GM20431 (cell line): ENCODE results near the gene CLEC2A.
"Not testable (repeated sequence)": the region's sequence is repeated elsewhere in the genome, so short reads cannot be mapped to it uniquely, and the experiment has no call there.

Experiments
- in situ Hi-C: fragments of 300-500 bp; cut with MseI, MboI; formaldehyde crosslinking; loops from one replicate; pipeline ENCODE4 v1.15.0; 2020; ENCODE audit warnings: low sequenced_read_pairs; ENCODE audit not compliant: unreplicated experiment

Gene CLEC2A

DNA sequence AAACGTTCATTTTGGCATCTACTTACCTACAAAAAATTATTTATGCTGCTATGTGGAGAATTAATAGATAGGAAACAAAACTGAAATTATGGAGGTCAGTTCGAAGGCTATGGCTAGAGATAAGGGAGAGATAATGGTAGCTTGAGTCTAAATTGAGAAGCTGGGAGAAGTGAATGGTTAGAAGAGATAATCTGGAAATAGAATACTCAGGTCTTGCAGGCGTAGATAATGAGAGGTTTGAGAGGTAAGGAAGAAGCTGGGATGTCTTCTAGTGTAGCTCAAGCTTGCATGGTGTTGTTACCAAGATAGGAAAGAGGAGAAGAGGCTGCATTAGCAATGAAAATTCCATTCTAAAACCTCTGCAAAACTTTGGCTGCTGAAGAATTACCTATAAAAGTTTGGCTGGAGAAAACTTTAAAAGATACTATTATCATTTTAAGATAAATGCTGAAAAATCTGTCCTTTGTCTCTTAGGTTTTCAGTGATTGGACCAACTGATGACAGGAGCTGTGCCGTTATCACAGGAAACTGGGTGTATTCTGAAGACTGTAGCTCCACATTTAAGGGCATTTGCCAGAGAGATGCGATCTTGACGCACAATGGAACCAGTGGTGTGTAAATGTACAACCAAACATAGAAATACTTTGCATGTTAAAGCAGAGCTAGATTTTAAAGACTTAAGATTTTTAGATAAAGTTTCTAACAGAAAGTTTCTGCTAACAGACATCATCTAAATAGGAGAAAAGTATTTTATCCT lies 36.8 kb downstream of the CLEC2A start:
- in situ Hi-C loops: no loop called here

DNA sequence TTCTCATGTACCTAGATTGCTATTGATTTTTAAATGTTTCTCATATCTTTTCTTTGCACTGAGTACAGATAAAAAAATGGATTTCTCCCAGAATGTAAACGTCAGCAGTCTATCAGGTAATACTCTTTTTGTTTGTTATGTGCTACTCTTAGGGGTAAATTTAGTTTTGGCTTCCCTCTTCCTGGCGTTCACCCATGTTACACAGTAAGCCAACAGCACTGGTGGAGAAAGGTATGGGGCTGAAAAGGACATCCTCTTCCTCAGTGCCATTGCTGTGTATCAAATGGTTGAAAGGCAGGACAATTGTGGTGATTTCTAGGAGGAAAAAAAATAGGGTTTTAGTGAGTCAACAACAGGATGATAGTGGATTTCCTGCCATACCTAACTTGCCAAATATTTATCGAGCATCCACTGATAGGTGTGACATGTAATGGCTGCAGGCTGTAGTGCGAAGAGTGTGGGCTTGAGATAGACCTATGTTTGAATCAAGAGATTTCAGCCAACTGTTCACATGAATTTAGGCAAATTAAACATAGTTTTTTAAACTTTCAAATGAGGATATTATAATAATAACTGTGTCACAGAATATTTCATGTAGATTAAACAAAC lies 43.4 kb downstream of the CLEC2A start:
- in situ Hi-C loops: no loop called here

DNA sequence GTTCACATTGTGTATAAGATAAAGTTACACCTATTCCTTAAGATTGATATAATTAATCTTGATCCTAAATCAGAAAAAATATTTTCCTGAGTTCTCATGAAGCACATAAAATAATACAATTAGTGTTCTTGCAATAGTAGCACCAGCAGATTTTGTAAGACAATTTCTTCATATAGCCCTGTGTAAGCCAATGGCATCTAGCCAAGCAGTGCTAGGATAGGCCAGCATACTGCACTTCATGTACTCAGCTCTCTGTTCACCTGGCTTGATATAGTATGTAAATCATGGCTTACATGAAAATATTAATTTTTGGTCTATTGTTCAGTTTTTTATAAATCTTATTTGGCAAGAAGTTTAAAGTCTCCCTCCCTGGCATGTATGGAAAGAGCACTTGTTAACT lies 49.0 kb downstream of the CLEC2A start:
- in situ Hi-C loops: no loop called here

DNA sequence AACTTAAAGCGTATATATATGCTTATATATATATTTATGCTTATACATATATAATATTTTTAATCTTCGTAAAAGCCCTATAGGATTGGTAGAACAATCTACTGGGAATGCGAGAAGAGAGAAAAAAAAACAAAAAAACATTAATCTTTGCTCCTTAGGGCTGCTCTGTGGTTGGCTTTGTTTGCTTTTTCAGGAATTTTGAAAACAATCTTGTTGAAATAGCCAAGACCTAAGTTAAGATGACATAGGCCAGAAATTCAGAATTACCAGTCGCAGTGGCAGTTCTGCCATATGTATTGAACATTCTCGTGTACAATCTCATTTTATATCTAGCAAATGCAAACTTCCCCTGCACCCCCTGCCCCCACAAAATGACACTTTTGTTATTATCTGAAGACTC lies 50.2 kb downstream of the CLEC2A start:
- in situ Hi-C loops: no loop called here

DNA sequence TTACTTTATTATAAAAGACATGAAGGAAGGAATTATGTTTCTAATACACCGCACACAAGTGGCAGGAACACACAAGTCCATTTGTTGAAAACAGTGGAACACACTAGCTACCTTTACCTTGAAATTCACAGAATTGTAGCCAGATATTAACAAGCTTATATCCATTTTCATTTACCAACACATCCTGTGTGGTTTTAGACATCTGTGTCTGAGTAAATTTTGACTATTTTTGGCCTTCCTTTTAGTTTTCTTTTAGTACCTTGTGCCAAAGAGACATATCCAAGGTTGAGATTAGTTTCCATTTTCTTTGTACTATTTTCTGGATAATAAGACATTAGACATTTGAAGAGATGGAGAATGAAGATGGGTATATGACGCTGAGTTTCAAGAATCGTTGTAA lies 50.9 kb downstream of the CLEC2A start, which contains the start of gene KLRF2:
Gene KLRF2, plus strand, starts transcription at position 244 of the 400 bp plus-strand sequence. Its CDS starts 107 bp downstream, at position 351.
- in situ Hi-C loops: no loop called here

DNA sequence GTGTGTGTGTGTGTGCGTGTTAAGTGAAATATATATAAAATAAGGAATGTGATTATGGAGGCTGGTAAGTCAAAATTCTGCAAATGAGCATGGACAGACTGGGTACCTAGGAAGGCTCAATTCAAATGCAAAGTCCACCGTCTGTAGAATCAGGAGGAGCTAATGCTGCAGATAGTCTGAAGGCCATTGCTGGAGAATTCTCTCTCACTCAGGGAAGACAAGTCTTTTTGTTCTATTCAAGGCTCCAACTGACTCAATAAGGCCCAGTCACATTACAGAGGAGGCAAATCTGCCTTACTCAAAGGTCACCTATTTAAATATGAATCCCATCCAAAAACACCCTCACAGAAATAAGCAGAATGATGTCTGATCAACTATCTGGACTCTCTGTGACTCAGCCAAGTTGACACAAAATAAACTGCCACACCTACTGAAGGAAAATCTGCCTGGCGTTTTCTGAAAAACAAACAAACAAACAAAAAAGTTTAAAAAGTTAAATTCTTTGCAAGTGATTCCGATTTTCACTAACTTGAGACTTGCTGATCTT lies 51.6 kb downstream of the CLEC2A start:
- in situ Hi-C loops: no loop called here

DNA sequence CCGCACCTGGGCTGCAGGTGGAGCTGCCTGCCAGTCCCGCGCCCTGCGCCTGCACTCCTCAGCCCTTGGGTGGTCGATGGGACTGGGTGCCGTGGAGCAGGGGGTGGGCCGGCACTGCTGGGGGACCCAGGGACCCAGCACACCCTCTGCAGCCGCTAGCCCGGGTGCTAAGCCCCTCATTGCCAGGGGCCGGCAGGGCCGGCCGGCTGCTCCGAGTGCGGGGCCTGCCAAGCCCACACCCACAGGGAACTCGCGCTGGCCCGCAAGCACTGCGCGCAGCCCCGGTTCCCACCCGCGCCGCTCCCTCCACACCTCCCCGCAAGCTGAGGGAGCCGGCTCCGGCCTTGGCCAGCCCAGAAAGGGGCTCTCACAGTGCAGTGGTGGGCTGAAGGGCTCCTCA lies 56.0 kb downstream of the CLEC2A start:
- in situ Hi-C loops: not testable (repeated sequence)

DNA sequence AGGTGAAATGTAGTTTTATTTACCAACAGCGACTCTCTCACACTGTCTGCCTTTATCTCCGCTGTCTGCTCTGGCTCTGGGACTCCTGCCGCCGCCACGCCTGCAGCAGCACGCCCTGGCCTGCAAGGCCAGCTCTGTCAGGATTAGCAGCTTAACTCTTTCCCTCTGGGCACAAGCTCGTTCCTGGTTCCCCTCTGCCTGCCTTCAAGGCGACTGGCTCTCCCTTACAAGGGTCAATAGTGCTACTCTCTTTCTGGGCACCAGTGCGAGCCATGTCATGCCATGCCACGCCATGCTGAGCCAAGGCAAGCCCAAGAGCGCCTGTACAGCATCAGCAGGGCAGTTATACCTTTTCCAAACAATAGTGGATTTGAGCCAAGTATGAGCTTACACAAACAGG lies 59.4 kb downstream of the CLEC2A start:
- in situ Hi-C loops: no loop called here

DNA sequence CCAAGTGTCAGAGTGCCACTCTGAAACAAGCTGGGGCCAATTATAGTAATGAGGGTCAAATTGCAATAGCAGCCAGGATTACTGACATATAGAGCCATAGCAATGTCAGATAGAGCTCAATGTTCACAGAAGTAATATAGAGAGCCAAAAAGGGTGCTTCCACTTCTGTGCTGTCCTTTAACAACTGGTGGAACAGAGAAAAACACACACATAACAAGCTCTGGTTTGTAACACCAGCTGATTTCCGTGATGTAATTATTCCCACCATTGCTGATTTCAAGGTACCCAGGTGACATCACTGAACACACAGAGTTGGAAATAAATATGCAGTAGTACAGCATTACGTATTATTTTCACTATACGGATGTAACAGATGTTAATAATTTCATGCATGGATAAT lies 60.0 kb downstream of the CLEC2A start:
- in situ Hi-C loops: no loop called here

DNA sequence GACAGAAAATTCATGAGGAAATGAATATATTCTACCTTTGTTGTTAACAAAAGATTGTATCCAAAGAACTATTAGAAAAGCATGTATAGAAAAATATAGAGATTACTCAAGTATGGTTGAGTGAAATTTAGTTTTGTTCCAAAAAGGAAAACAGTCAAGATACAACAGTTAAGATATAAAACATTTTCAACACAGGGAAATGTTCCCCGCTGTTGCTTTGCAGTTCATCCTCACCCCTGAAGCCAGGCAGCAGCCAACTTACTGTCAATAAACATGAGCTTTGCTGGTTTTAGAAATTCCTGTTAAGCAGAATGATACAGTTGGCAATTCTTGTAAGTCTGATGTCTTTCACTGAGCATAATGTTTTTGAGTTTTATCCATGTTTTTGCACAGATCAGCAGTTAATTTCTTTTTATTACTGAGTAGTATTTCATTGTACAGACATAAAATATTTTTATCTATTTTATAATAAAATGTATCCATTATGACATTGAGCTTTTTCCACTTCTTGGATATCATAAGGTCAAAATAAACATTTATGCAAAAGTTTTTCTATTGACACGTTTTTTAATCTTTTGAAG lies 61.8 kb downstream of the CLEC2A start:
- in situ Hi-C loops: no loop called here

DNA sequence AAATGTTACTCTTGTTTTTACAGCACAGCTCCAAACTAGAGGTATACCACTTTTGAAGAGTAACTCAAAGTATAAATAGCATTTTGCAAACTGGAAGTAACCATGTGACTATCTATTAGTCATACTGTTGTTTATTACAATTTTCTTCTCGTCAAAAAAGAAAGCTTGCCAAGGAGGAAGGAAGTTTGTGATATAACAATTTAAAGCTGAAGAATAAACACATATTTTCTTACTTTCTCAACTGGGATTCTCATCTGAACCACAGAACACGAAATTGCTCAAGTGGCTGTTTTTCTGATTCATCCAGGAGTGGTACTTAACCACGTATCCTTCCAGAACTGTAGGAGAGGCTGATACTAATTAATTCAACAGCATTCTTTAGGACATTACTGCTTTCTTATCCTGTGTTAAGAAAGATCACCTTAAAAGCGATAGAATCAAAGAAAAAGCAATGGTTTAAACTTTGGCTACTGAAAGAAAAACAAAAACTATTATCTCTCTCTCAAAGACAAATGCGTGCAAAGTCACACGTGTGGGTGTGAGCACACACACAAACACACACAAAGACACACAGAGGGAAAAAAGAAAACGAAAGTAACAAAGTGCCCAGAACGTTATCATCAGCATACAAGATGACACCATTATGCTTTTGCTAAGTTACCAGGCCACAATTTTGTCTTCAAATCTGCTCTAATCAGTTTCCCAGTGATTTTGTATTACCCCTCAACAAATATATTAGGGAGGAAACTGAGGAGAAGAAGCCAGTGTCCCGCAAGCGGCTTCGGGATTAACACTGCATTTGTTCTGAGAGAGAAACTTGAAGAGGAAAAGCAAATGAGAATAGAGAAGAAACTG lies 62.6 kb downstream of the CLEC2A start, which contains the start of gene CLEC2B:
Gene CLEC2B, minus strand, starts transcription at position 48 of the 855 bp plus-strand sequence.
- in situ Hi-C loops: no loop called here

DNA sequence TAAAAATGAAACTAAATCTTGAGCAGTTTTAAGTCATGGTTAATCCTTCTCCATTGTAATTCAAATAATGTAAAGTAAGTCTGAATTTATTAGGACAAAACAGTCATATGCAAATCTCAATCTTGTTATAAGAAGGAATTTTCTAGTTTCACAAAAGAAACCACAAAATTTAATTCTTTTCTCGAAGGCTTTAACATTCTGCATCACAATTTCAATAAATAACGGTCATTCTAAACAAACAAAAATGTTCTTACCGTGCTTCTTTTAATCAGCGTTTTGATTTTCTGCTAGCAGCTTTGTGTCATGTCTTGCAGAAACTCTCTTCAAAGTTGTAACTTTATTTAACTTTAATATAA lies 63.2 kb downstream of the CLEC2A start:
- in situ Hi-C loops: no loop called here

DNA sequence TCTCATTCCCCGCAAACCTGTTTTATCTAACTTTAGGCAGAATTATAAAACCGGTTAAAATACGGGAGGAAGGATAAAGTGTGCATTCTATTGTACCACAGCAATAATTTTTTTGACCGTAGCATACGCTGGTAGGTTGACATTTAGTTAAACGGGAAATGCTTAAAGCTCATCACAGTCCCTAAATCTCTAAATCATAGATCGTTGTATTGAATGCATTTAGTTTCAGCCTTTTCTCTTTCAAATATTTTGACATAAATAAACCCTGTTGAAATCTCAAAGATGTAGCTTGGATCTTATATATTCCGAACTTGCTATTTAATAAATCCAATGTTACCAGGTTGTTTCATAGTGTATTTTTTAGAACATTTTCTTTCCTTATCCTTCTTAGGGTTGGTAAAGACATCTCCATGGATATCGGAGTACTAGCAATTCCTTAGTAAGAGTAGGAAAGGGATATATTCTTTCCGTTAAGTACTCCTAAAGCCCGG lies 63.8 kb downstream of the CLEC2A start:
- in situ Hi-C loops: no loop called here

DNA sequence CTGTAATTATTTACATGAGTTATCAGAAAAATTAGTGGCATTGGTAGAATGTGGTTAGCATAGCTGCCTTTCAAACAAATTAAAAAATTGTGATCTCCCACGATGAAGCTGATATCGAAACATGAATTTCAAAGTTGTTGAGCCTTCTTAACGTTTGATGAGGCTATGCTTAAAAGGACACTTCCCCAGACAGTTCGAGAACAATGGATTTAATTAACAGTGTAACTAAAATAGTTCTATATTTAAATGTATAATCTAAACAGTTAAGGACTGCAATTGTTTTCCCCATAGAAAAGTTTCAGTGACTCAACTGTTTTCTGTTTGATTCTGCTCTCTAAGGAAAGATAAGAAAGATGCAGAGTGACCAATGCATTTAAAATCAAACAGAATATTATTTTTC lies 64.6 kb downstream of the CLEC2A start:
- in situ Hi-C loops: no loop called here

DNA sequence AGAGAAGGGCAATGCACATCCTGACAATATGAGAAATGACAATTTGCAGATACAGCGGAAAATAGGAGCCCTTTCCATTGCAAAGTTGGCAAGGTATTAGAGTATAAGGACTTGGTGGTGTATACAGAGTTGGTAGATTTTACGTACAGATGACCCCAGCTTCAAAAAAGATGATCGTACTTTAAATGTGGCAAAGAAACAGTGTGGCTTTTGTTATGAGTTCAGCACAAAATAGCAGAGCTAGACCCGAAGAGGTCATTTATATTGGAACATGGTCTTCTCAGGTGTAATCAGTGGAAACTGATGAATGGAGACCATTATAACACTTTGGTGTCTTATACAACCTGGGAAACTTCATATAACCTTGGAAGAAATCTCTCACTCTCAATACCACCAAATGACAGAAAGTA lies 65.3 kb downstream of the CLEC2A start:
- in situ Hi-C loops: no loop called here

DNA sequence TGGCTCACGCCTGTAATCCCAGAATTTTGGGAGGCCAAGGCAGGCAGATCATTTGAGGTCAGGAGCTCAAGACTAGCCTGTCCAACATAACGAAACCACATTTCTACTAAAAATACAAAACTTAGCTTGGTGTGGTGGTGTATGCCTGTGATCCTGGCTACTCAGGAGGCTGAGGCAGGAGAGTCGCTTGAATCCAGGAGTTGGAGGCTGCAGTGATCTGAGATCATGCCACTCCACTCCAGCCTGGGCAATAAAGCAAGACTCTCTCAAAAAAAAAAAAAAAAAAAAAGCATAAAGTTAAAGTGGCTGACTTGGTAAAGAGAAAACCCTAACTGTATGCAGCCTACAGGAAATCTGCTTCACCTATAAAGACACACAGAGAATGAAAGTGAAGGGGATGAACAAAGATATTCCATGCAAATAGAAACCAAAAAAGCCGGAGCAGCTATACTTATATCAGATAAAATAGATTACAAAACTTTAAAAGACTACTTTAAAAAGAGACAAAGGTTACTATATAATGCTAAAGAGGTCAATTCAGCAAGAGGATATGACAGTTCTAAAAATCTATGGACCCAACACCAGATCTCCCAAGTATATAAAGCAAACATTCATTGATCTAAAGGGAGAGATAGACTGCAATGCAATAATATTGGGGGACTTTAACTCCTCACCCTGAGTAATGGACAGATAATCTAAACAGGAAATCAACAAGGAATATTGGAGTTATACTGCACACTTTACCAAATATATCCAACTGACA lies 67.1 kb downstream of the CLEC2A start:
- in situ Hi-C loops: no loop called here
